UCSD-AML1 (cell line): ENCODE results near the gene HRK.
"Not testable (repeated sequence)": the region's sequence is repeated elsewhere in the genome, so short reads cannot be mapped to it uniquely, and the experiment has no call there.

Experiments used
- DNase-seq: peaks from one replicate; lab custom pipeline; 2025; ENCODE audit not compliant: unreplicated experiment; lab: John Stamatoyannopoulos, UW

HRK gene

DNA sequence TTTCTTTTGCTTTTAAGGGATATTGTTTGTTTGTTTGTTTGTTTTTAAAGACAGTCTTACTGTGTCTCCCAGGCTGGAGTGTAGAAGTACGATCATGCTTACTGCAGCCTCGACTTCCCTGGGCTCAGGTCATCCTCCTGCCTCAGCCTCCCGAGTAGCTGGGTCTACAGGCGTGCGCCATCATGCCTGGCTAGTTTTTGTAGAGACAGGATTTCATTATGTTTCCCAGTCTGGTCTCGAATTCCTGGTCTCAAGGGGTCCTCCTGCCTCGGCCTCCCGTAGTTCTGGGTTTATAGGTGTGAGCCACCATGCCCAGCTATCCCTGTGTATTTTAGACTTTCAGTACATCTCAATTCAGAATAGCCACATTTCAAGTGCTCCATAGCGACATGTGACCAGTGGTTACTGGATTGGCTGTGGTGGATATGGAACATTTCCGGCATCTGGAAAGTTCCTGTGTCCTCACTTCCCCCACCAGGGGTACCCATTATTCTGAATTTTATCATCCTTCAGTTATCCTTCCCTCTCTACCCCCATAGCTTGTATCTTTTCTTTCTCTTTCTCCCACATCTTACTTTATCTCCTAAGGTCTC is 61.1 kb downstream of the HRK start:
- no peak for DNase-seq

DNA sequence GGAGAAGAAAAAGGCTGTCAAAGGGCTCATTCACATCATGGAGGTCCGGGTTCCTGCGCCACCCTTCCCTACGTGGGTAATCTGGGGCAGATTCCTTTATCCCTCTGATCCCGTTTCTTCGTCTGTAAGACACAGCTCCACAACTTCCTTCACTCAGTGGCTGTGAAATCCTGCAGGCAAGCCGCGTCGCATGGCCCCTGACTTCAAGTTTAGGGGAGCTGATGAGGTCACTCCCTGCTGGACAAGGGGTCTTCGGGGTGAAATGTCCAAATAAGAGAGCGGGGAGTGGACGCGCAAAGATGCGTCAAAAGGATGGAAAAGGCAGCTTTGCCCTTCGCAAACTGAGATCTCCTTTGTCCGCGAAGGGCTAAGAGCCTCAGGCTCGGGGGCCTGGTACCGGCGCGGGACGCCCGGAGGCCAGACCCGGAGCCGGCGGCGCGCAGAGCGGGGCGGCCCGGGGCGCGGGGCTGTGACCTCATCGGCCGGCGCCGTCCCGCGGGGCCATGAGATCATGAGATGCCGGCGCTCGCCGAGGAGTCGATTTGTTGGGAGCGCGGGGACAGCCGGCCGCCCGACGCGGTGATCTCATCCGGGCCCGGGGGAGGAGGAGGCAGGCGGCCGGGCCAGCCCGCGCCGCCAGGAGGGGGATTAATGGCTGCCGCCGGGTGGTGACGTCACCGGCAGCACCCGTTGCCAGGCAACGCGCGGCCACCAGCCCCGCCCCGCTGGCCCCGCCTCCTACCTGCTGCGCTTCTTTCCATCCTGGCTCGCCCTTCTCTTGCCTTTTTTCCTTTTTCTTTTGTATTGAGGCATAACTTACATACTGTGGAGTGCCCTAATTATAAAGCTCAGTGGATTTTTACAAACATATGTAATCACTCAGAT is 62.1 kb downstream of the HRK start:
- DNase-seq = peak; percentile 84

DNA sequence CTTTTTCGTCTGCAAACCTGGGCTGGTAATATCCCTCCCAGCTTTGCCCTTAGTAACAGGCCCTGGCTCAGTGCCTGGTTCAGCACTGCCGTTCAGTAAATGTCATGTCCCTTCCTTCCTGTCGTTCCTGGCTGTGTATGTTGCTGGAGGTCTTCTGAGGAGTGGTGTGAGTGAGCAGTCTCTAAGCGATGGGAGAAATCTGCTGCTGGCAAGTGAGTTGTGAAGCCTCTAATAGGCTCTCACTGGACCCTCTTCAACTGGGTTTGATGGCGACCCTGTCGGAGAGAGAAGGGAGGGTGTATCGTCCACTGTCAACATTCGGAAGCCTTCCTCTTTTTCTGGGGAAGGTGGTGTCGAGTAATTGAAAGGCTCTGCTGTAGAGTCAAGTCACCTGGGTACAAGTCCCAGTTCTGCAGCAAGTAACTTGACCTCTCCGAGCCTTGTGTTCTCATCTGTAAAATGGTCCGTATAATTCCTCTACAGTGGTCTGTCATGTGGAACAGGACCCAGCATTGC is 62.8 kb downstream of the HRK start:
- DNase-seq = peak; percentile 37

- not testable (repeated sequence) for DNase-seq
Observed at GRCh38 chr12:116814766-116815165, 66.5 kb downstream of the HRK start.

GRCh38 chr12:116813271-116814041 is 67.8 kb downstream of the HRK start:
- no peak for DNase-seq

GRCh38 chr12:116812238-116812637 is 69.0 kb downstream of the HRK start:
- no peak for DNase-seq

DNA sequence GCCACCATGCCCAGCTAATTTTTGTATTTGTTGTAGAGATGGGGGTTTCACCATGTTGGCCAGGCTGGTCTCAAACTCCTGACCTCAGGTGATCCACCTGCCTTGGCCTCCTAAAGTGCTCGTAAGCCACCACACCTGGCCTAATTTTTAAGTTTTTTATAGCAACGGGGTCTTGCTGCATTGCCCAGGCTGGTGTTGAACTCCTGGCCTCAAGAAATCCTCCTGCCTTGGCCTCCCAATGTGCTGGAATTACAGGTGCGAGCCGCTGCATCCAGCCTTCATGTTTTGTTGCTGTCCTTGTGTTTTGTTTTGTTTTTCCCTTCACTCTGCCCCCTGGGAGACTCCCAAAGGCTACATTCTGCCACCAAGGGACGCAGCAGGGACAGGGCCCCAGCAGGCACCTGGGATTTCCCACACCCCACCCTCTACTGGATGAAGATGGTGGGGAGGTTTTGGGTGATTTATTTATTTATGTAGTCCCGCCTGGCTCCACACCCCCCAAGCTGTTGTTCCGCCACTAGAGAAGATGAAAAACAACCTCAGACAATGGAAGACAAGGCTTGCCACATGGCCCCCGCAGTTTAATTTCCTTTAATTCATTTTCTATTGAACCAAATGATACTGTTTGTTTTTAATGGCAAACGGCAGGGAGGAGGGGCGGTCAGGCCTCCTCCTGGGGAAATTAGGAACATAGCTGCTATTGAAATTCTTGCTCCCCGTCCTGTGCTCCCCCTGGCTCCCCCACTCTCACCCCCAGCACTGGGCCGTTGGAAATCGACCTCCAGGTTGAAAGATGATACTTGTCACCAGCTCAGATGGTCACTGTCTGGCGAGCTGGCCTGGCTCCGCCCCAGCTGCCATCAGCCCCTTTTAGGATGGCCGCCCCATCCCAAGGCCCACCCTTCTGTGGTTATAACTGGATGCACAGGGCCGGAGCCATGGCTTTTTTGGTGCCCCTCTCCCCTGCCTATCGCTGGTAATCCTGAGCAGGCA is 72.8 kb downstream of the HRK start:
- DNase-seq = no peak

GRCh38 chr12:116807546-116807945 is 73.7 kb downstream of the HRK start:
- no peak for DNase-seq

GRCh38 chr12:116806845-116807440 is 74.3 kb downstream of the HRK start:
- no peak for DNase-seq
